A172 (cell line): ENCODE data around the gene PICK1. TPM values are rescaled to one million over a fixed set of nuclear protein-coding genes. Genes with fewer than 3 reads are reported as not detected.
A peak's percentile ranks its signal among the peaks of the same experiment; 100 is the strongest.
"Not testable (repeated sequence)": the region's sequence is repeated elsewhere in the genome, so short reads cannot be mapped to it uniquely, and the experiment has no call there.

ENCODE experiments used
- DNase-seq: peaks from one replicate; pipeline ENCODE4 v3.0.0-alpha.2; 2015; ENCODE audit warnings: low spot score
- total RNA-seq: library from RNA; depleted of rRNA; stranded (reverse); fragments of >200 nt; shearing (Covaris generic); gene quantifications from 2 replicates; pipeline ENCODE4 v1.2.3, GENCODE V29; 2014; rRNA removed

Gene PICK1
- total RNA-seq, 1 experiment from 2014 or later = 6.5 TPM

DNA sequence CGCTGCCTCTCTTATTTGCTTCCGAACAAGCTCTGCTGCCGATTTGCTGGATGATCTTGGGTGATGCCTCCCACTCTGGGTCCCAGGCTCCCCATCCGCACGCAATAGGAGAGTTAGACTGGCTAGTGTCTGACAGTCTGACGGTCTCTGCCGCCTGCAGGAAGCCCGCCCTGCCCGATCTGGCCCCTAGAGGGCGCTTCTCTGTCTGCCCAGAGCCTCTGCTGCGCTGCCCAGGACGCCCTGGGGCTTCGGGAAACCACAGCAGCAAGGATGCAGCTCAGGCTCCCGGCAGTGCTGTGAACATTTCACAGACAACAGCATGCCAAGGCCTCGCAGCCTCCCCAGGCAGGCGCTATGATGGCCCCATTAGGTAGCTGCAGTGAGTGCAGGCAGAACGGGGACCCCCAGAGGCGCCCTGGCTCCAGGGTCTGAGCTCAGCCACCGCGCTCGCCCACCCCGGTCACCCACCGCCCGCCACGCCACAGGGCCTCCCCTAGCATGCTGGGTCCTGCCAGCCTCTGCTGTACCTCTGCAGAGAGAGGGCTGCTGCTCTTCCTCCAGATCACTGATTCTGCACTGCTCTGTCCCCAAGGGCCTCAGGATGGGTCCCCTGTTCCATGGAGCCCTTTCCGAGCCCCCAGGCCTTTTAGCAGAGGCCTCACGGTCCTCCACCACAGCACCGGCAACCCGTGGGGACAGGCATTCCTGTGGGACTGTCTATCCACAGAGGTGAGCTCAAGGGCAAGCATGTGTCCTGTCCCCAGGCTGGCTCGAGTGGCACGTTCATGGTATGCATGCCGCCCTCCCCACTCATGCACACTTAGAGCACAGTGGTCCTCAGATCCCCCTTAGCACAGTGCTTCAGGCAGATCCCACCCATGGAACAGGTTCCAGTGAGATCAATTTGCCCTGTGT lies 57.5 kb downstream of the PICK1 start:
- peak; percentile 59 for DNase-seq

DNA sequence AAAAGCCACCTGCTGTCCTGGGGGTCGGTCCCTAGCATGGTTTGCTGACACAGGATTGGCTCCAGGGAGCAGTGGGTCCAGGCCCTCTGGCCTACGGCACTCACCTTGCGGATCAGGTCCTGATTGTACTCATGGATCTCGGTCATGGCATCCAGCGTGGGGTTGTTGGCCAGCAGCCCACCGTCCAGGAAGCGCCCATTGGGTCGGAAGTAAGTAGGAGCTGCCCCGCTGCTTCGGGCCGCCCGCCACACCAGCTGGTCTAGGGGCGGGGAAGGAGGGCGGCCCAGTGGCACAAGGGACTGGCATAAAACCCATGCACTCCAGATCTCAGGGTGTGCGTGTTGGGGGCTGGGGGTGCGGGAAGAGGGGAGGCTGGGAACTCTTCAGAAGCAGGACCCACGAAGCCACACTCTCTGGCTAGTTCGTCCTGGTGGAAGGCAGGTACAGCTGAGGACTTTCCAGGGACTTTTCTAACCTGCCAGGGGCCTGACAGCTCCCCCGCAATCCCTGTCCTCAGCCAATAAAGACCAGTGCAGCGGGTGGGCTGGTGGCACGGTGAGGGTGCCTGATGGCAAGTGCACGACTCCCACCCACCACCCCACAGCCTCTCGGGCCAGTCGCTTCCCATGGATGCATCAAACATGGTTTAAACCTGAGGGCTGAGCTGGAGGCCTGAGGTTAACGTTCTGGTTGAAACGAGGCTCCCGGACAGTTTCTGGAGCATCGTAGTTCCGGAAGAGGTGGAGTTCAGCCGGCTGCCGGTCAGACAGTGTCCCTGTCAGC lies 58.4 kb downstream of the PICK1 start:
- no peak for DNase-seq

GRCh38 chr22:38117556-38117955 lies 60.4 kb downstream of the PICK1 start:
- not testable (repeated sequence) for DNase-seq

- no peak for DNase-seq
Observed at GRCh38 chr22:38118182-38118581, 61.0 kb downstream of the PICK1 start.

- DNase-seq = not testable (repeated sequence)
Observed at GRCh38 chr22:38118747-38119146, 61.5 kb downstream of the PICK1 start.

GRCh38 chr22:38120359-38121110 lies 63.3 kb downstream of the PICK1 start:
- no peak for DNase-seq

GRCh38 chr22:38122616-38123015 lies 65.4 kb downstream of the PICK1 start:
- DNase-seq = no peak

GRCh38 chr22:38124236-38124974 lies 67.2 kb downstream of the PICK1 start:
- no peak for DNase-seq

GRCh38 chr22:38125038-38125610 lies 67.9 kb downstream of the PICK1 start:
- DNase-seq = no peak

Other genes with a start within 250 kb of the PICK1 start
- 8.8 and 11.4 TPM in 2 replicates for gene GCAT, start 249.5 kb upstream of the PICK1 start, total RNA-seq
- not detected in 2 replicates for gene GALR3, start 234.0 kb upstream of the PICK1 start, total RNA-seq
- gene ANKRD54, start 213.1 kb upstream of the PICK1 start, total RNA-seq = 22.4 and 30.5 TPM in 2 replicates
- gene EIF3L, start 208.0 kb upstream of the PICK1 start, total RNA-seq = 161 and 170 TPM in 2 replicates
- 40.3 and 45.6 TPM in 2 replicates for gene MICALL1, start 151.1 kb upstream of the PICK1 start, total RNA-seq
- gene C22orf23, start 103.8 kb upstream of the PICK1 start, total RNA-seq = 0.10 TPM in 1 of 2 replicates, not detected in the other
- 53.1 and 68.1 TPM in 2 replicates for gene POLR2F, start 103.7 kb upstream of the PICK1 start, total RNA-seq
- not detected in 2 replicates for gene SOX10, start 72.8 kb upstream of the PICK1 start, total RNA-seq
- not detected in 2 replicates for gene SLC16A8, start 26.8 kb downstream of the PICK1 start, total RNA-seq
- not detected in 2 replicates for gene BAIAP2L2, start 53.3 kb downstream of the PICK1 start, total RNA-seq
- 6.2 and 10.1 TPM in 2 replicates for gene PLA2G6, start 124.4 kb downstream of the PICK1 start, total RNA-seq
- gene MAFF, start 144.6 kb downstream of the PICK1 start, total RNA-seq = 4.7 and 9.9 TPM in 2 replicates
- 21.5 and 33.8 TPM in 2 replicates for gene TMEM184B, start 215.6 kb downstream of the PICK1 start, total RNA-seq